Gastrocnemius medialis (tissue), 4 donors: ENCODE results near the gene XPR1.

Experiments used
- POLR2A ChIP-seq, 2 donors: fragments of 450-650 bp; IDR thresholded peaks; one replicate each; pipeline ENCODE4 v1.6.1; 2017; ENCODE audit warnings: antibody characterized with exemption in 2 of 2, mild to moderate bottlenecking in 2 of 2, moderate library complexity in 2 of 2
- TF ChIP-seq, protein P1 (sequence below), 5 experiments: fragments of 450-650 bp in 3 of 5; fragments of 200-600 bp in 2 of 5; sonication (generic) in 2 of 5; IDR thresholded peaks in 4 of 5; conservative IDR thresholded peaks in 1 of 5; 1 replicate in 4 of 5; 2 replicates in 1 of 5; pipeline ENCODE4 v1.5.1; 2016 to 2019; ENCODE audit warnings: antibody characterized with exemption in 5 of 5, mild to moderate bottlenecking in 3 of 5, moderate library complexity in 3 of 5

GRCh38 chr1:180805316-180805715 is 173.5 kb downstream of the XPR1 start:
- TF ChIP-seq, protein P1, sequence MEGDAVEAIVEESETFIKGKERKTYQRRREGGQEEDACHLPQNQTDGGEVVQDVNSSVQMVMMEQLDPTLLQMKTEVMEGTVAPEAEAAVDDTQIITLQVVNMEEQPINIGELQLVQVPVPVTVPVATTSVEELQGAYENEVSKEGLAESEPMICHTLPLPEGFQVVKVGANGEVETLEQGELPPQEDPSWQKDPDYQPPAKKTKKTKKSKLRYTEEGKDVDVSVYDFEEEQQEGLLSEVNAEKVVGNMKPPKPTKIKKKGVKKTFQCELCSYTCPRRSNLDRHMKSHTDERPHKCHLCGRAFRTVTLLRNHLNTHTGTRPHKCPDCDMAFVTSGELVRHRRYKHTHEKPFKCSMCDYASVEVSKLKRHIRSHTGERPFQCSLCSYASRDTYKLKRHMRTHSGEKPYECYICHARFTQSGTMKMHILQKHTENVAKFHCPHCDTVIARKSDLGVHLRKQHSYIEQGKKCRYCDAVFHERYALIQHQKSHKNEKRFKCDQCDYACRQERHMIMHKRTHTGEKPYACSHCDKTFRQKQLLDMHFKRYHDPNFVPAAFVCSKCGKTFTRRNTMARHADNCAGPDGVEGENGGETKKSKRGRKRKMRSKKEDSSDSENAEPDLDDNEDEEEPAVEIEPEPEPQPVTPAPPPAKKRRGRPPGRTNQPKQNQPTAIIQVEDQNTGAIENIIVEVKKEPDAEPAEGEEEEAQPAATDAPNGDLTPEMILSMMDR (IDR thresholded peaks at IDR 0.05 in 4 of 5, conservative IDR thresholded peaks at IDR 0.05 in 1 of 5): no peak
- no peak for TF ChIP-seq POLR2A (IDR thresholded peaks at IDR 0.05)
